Lower leg skin (tissue), 3 donors: ENCODE data around the gene IKBKG.

Experiments used
- POLR2A ChIP-seq, 2 donors: fragments of 450-650 bp; IDR thresholded peaks; one replicate each; pipeline ENCODE4 v1.6.1; 2016 to 2017; ENCODE audit warnings: antibody characterized with exemption in 2 of 2, mild to moderate bottlenecking in 1 of 2, moderate library complexity in 1 of 2
- TF ChIP-seq, protein P1 (sequence below), 3 donors: fragments of 450-650 bp; IDR thresholded peaks; one replicate each; pipeline ENCODE4 v1.5.1; 2016; ENCODE audit warnings: antibody characterized with exemption in 3 of 3, mild to moderate bottlenecking in 3 of 3, moderate library complexity in 2 of 3

DNA sequence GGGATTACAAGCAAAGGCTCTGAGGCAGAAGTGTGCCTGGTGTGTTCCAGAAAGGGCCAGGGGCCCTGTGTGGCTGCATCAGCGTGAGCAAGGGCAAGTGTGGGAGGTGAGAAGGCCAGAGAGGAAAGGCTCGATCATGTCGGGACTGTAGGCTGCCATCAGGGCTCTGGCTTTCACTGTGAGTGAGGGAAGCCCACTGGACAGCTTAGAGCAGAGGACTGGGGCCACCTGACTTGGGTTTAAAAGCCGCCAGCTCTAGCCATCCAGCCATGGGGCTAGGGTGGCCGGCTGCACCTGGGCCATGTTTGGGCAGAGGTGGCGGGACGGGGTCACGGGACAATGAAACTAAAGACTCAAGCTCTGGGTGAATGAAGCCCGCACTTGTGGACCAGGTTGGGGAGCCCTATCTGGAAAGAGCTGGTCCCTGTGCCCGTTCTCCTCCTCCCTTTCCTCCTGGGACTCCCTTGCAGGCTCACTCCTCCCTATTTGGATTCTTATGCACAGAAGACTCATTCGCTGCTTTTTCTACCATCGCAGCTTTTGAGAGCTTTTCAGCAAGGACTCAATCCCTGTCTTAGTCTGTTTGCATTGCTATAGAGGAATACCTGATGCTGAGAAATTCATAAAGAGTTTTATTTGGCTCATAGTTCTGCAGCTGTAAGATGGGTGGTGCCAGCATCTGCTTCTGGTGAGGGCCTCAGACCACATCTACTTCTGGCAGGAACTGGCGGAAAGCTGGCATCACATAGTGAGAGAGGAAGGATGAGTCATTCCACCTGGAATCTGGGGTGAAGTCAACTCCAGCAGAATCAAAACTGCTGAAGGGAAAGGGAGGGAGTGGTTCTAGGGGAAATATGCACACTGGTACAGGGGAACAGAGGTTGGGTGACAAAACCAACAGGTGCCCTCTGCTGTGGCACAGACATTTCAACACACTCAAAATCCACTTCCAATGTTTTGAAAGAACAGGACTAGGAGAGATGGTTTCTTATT, 56.3 kb downstream of the IKBKG start:
- no peak for TF ChIP-seq POLR2A (IDR thresholded peaks at IDR 0.05)
- TF ChIP-seq, protein P1, sequence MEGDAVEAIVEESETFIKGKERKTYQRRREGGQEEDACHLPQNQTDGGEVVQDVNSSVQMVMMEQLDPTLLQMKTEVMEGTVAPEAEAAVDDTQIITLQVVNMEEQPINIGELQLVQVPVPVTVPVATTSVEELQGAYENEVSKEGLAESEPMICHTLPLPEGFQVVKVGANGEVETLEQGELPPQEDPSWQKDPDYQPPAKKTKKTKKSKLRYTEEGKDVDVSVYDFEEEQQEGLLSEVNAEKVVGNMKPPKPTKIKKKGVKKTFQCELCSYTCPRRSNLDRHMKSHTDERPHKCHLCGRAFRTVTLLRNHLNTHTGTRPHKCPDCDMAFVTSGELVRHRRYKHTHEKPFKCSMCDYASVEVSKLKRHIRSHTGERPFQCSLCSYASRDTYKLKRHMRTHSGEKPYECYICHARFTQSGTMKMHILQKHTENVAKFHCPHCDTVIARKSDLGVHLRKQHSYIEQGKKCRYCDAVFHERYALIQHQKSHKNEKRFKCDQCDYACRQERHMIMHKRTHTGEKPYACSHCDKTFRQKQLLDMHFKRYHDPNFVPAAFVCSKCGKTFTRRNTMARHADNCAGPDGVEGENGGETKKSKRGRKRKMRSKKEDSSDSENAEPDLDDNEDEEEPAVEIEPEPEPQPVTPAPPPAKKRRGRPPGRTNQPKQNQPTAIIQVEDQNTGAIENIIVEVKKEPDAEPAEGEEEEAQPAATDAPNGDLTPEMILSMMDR (IDR thresholded peaks at IDR 0.05): no peak
